WTC11 (cell line): ENCODE results near the gene ZBTB20.

ENCODE experiments used
- ARID4B ChIP-seq: sonication (generic); formaldehyde crosslinking; IDR thresholded peaks from 2 replicates; pipeline ENCODE4 v1.8.0; 2023; ENCODE audit warnings: missing genetic modification reagents, mild to moderate bottlenecking, borderline replicate concordance
- ATF2 ChIP-seq: sonication (generic); formaldehyde crosslinking; IDR thresholded peaks from 2 replicates; pipeline ENCODE4 v1.8.1; 2022; ENCODE audit warnings: low read depth, missing genetic modification reagents, borderline replicate concordance
- FOXP1 ChIP-seq: sonication (generic); formaldehyde crosslinking; IDR thresholded peaks from 2 replicates; pipeline ENCODE4 v1.8.0; 2022; ENCODE audit warnings: missing genetic modification reagents, mild to moderate bottlenecking, moderate library complexity, borderline replicate concordance
- JUN ChIP-seq: sonication (generic); formaldehyde crosslinking; IDR thresholded peaks from 2 replicates; pipeline ENCODE4 v1.8.0; 2023; ENCODE audit warnings: mild to moderate bottlenecking, missing genetic modification reagents
- NFYB ChIP-seq: sonication (generic); formaldehyde crosslinking; conservative IDR thresholded peaks from 2 replicates; pipeline ENCODE4 v1.8.0; 2022; ENCODE audit warnings: low read depth, missing genetic modification reagents
- PREB ChIP-seq: sonication (generic); formaldehyde crosslinking; IDR thresholded peaks from 2 replicates; pipeline ENCODE4 v1.8.1; 2022; ENCODE audit warnings: mild to moderate bottlenecking, missing genetic modification reagents, moderate library complexity, borderline replicate concordance
- SP1 ChIP-seq: sonication (generic); formaldehyde crosslinking; conservative IDR thresholded peaks from 2 replicates; pipeline ENCODE4 v1.8.1; 2022; ENCODE audit warnings: missing genetic modification reagents
- TEAD4 ChIP-seq: sonication (generic); formaldehyde crosslinking; IDR thresholded peaks from 2 replicates; pipeline ENCODE4 v1.8.0; 2022; ENCODE audit warnings: mild to moderate bottlenecking, missing genetic modification reagents
- ZNF263 ChIP-seq: sonication (generic); formaldehyde crosslinking; IDR thresholded peaks from 2 replicates; pipeline ENCODE4 v1.8.1; 2022; ENCODE audit warnings: low read depth, mild to moderate bottlenecking, moderate library complexity, missing genetic modification reagents
- ZNF317 ChIP-seq: sonication (generic); formaldehyde crosslinking; IDR thresholded peaks from 2 replicates; pipeline ENCODE4 v1.8.1; 2023; ENCODE audit warnings: low read depth, mild to moderate bottlenecking, moderate library complexity, missing genetic modification reagents, borderline replicate concordance
- TF ChIP-seq, protein P1 (sequence below): fragments of 200-600 bp; IDR thresholded peaks from 2 replicates; pipeline ENCODE4 v1.8.0; 2022; ENCODE audit warnings: antibody characterized with exemption
- TF ChIP-seq, protein P2 (sequence below): sonication (generic); formaldehyde crosslinking; IDR thresholded peaks from 2 replicates; pipeline ENCODE4 v1.8.0; 2022; ENCODE audit warnings: mild to moderate bottlenecking, missing genetic modification reagents
- TF ChIP-seq, protein P3 (sequence below): sonication (generic); formaldehyde crosslinking; IDR thresholded peaks from 2 replicates; pipeline ENCODE4 v1.8.0; 2023; ENCODE audit warnings: missing genetic modification reagents
- TF ChIP-seq, protein P4 (sequence below): sonication (generic); formaldehyde crosslinking; IDR thresholded peaks from 2 replicates; pipeline ENCODE4 v1.8.1; 2023; ENCODE audit warnings: mild to moderate bottlenecking, missing genetic modification reagents, moderate library complexity

GRCh38 chr3:115040246-115040645 is 106.8 kb downstream of the ZBTB20 start:
- TF ChIP-seq, protein P1, sequence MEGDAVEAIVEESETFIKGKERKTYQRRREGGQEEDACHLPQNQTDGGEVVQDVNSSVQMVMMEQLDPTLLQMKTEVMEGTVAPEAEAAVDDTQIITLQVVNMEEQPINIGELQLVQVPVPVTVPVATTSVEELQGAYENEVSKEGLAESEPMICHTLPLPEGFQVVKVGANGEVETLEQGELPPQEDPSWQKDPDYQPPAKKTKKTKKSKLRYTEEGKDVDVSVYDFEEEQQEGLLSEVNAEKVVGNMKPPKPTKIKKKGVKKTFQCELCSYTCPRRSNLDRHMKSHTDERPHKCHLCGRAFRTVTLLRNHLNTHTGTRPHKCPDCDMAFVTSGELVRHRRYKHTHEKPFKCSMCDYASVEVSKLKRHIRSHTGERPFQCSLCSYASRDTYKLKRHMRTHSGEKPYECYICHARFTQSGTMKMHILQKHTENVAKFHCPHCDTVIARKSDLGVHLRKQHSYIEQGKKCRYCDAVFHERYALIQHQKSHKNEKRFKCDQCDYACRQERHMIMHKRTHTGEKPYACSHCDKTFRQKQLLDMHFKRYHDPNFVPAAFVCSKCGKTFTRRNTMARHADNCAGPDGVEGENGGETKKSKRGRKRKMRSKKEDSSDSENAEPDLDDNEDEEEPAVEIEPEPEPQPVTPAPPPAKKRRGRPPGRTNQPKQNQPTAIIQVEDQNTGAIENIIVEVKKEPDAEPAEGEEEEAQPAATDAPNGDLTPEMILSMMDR: no peak
- TF ChIP-seq ZNF263 (CRISPR knock-in tag) (no peak), TEAD4 (no peak), ARID4B (CRISPR knock-in tag) (no peak), FOXP1 (no peak), NFYB (no peak), PREB (CRISPR knock-in tag) (no peak), ZNF317 (CRISPR knock-in tag) (no peak), SP1 (CRISPR knock-in tag) (no peak), ATF2 (CRISPR knock-in tag) (no peak), JUN (CRISPR knock-in tag) (no peak)
- TF ChIP-seq, protein P2, sequence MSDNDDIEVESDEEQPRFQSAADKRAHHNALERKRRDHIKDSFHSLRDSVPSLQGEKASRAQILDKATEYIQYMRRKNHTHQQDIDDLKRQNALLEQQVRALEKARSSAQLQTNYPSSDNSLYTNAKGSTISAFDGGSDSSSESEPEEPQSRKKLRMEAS (CRISPR knock-in tag): no peak
- TF ChIP-seq, protein P3, sequence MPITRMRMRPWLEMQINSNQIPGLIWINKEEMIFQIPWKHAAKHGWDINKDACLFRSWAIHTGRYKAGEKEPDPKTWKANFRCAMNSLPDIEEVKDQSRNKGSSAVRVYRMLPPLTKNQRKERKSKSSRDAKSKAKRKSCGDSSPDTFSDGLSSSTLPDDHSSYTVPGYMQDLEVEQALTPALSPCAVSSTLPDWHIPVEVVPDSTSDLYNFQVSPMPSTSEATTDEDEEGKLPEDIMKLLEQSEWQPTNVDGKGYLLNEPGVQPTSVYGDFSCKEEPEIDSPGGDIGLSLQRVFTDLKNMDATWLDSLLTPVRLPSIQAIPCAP (CRISPR knock-in tag): no peak
- TF ChIP-seq, protein P4, sequence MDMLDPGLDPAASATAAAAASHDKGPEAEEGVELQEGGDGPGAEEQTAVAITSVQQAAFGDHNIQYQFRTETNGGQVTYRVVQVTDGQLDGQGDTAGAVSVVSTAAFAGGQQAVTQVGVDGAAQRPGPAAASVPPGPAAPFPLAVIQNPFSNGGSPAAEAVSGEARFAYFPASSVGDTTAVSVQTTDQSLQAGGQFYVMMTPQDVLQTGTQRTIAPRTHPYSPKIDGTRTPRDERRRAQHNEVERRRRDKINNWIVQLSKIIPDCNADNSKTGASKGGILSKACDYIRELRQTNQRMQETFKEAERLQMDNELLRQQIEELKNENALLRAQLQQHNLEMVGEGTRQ: no peak
